Stimulated activated CD4-positive, alpha-beta T cell treated with anti-CD3 and anti-CD28 coated beads, Interleukin-4, amount 100 ng/mL, for 4 hours (primary cell): ENCODE results near the gene ABCB10.
"Not testable (repeated sequence)": the region's sequence is repeated elsewhere in the genome, so short reads cannot be mapped to it uniquely, and the experiment has no call there.

Experiments
- DNase-seq, 2 experiments: peaks; one replicate each; pipeline ENCODE4 v3.0.0-alpha.2; 2020

Gene ABCB10

GRCh38 chr1:229558460-229559335 lies at the start of gene ABCB10:
Gene ABCB10, minus strand, starts transcription at chr1:229558707. Its CDS starts 55 bp downstream, at chr1:229558652.
- peak; percentile 82 to 87 for DNase-seq

GRCh38 chr1:229607370-229607769 lies 48.9 kb upstream of the ABCB10 start:
- DNase-seq = no peak

- DNase-seq = no peak
Measured at GRCh38 chr1:229603371-229604005, 45.0 kb upstream of the ABCB10 start.

- no peak for DNase-seq
Measured at GRCh38 chr1:229600229-229600628, 41.7 kb upstream of the ABCB10 start.

GRCh38 chr1:229599218-229599954 lies 40.9 kb upstream of the ABCB10 start:
- DNase-seq = no peak

- no peak for DNase-seq
Measured at GRCh38 chr1:229597877-229598276, 39.4 kb upstream of the ABCB10 start.

- DNase-seq = no peak
Measured at GRCh38 chr1:229596925-229597699, 38.6 kb upstream of the ABCB10 start.

- not testable (repeated sequence) for DNase-seq
Measured at GRCh38 chr1:229595876-229596275, 37.4 kb upstream of the ABCB10 start.

GRCh38 chr1:229594227-229595008 lies 35.9 kb upstream of the ABCB10 start:
- DNase-seq = no peak

- no peak for DNase-seq
Measured at GRCh38 chr1:229593800-229594199, 35.3 kb upstream of the ABCB10 start.

- no peak for DNase-seq
Measured at GRCh38 chr1:229590119-229590518, 31.6 kb upstream of the ABCB10 start.

GRCh38 chr1:229585338-229585737 lies 26.8 kb upstream of the ABCB10 start:
- no peak for DNase-seq

- DNase-seq = no peak
Measured at GRCh38 chr1:229582715-229583114, 24.2 kb upstream of the ABCB10 start.

- no peak for DNase-seq
Measured at GRCh38 chr1:229582011-229582694, 23.6 kb upstream of the ABCB10 start.

GRCh38 chr1:229581485-229581884 lies 23.0 kb upstream of the ABCB10 start:
- no peak for DNase-seq

GRCh38 chr1:229579059-229579673 lies 20.7 kb upstream of the ABCB10 start:
- no peak for DNase-seq

GRCh38 chr1:229578168-229579058 lies 19.9 kb upstream of the ABCB10 start:
- DNase-seq = no peak

- DNase-seq = no peak
Measured at GRCh38 chr1:229574679-229575442, 16.4 kb upstream of the ABCB10 start.

- DNase-seq = no peak
Measured at GRCh38 chr1:229572286-229572685, 13.8 kb upstream of the ABCB10 start.
